Parathyroid adenoma (tissue), 2 donors: Measurements from ENCODE around the gene MAP2K6.
A peak's percentile ranks its signal among the peaks of the same experiment; 100 is the strongest.

Experiments used
- H2AFZ ChIP-seq: fragments of 300-600 bp; sonication (generic); one replicate; pipeline ENCODE4 v1.7.0; 2017; ENCODE audit warnings: antibody characterized with exemption, mild to moderate bottlenecking
- H3K27ac ChIP-seq: fragments of 300-600 bp; sonication (generic); one replicate; pipeline ENCODE4 v1.7.0; 2017
- H3K27me3 ChIP-seq: fragments of 300-600 bp; sonication (generic); one replicate; pipeline ENCODE4 v1.7.0; 2017; ENCODE audit warnings: low read length; ENCODE audit not compliant: control insufficient read depth, insufficient read depth
- H3K36me3 ChIP-seq: fragments of 300-600 bp; sonication (generic); one replicate; pipeline ENCODE4 v1.7.0; 2017; ENCODE audit warnings: low read length; ENCODE audit not compliant: control insufficient read depth, insufficient read depth
- H3K4me1 ChIP-seq: fragments of 300-600 bp; sonication (generic); one replicate; pipeline ENCODE4 v1.7.0; 2017; ENCODE audit warnings: control low read depth
- H3K4me2 ChIP-seq: fragments of 300-600 bp; sonication (generic); one replicate; pipeline ENCODE4 v1.7.0; 2017; ENCODE audit warnings: low read length
- H3K4me3 ChIP-seq: fragments of 300-600 bp; sonication (generic); one replicate; pipeline ENCODE4 v1.7.0; 2017; ENCODE audit warnings: low read depth, low read length
- H3K79me2 ChIP-seq: fragments of 300-600 bp; sonication (generic); one replicate; pipeline ENCODE4 v1.7.0; 2017; ENCODE audit warnings: control low read depth
- H3K9ac ChIP-seq: fragments of 300-600 bp; sonication (generic); one replicate; pipeline ENCODE4 v1.7.0; 2017; ENCODE audit warnings: mild to moderate bottlenecking
- H3K9me3 ChIP-seq: fragments of 300-600 bp; sonication (generic); one replicate; pipeline ENCODE4 v1.7.0; 2017; ENCODE audit warnings: low read length; ENCODE audit not compliant: control insufficient read depth
- CTCF ChIP-seq: fragments of 300-600 bp; sonication (generic); IDR thresholded peaks from one replicate; pipeline ENCODE4 v1.7.0; 2017; ENCODE audit warnings: antibody characterized with exemption, mild to moderate bottlenecking
- donor health status: primary hyperparathyroidism.

Gene MAP2K6

GRCh38 chr17:69414408-69415274 is at the start of gene MAP2K6:
TSS of gene MAP2K6 (plus strand) at chr17:69414697. CDS start at chr17:69414985, 288 bp downstream.
- no peak for TF ChIP-seq CTCF
- Histone ChIP-seq H3K4me1 (no peaks in the 10 kb centered on the region), H3K4me3 (peak within 1 kb of the TSS; percentile 69)

GRCh38 chr17:69367298-69367697 is 47.2 kb upstream of the MAP2K6 start:
- no peaks in the 10 kb centered on the region for H3K9me3 ChIP-seq
- H3K36me3 ChIP-seq: no peaks in the 10 kb centered on the region
- H3K27ac ChIP-seq: no peak overlapping the region
- no peaks in the 10 kb centered on the region for H3K27me3 ChIP-seq
- H3K9ac ChIP-seq: no peak overlapping the region
- no peak overlapping the region for H3K4me2 ChIP-seq
- no peak overlapping the region for H3K4me3 ChIP-seq
- no peaks in the 10 kb centered on the region for H3K4me1 ChIP-seq
- no peak for TF ChIP-seq CTCF
- H2AFZ ChIP-seq: no peak overlapping the region
- H3K79me2 ChIP-seq: no peaks in the 10 kb centered on the region

More at GRCh38 chr17:69414408-69415274, at the start of gene MAP2K6:
- Histone ChIP-seq H3K9me3 (no peaks in the 10 kb centered on the region), H3K36me3 (no peaks in the 10 kb centered on the region), H2AFZ (peak within 1 kb of the TSS; percentile 87), H3K27me3 (no peaks in the 10 kb centered on the region), H3K79me2 (no peaks in the 10 kb centered on the region), H3K4me2 (peak within 1 kb of the TSS; percentile 83), H3K9ac (no peak within 1 kb of the TSS), H3K27ac (peak within 1 kb of the TSS; percentile 41)

GRCh38 chr17:69373069-69373468 is 41.4 kb upstream of the MAP2K6 start:
- Histone ChIP-seq H3K4me1 (no peaks in the 10 kb centered on the region), H3K9ac (no peak overlapping the region), H2AFZ (no peak overlapping the region), H3K4me3 (no peak overlapping the region), H3K79me2 (no peaks in the 10 kb centered on the region), H3K9me3 (no peaks in the 10 kb centered on the region), H3K4me2 (no peak overlapping the region), H3K36me3 (no peaks in the 10 kb centered on the region), H3K27me3 (no peaks in the 10 kb centered on the region), H3K27ac (no peak overlapping the region)
- TF ChIP-seq CTCF: no peak

- no peak for TF ChIP-seq CTCF
- Histone ChIP-seq H3K27me3 (no peaks in the 10 kb centered on the region), H3K9me3 (no peaks in the 10 kb centered on the region), H3K9ac (no peak overlapping the region), H2AFZ (no peak overlapping the region), H3K79me2 (no peaks in the 10 kb centered on the region), H3K36me3 (no peaks in the 10 kb centered on the region), H3K4me2 (no peak overlapping the region), H3K4me1 (no peaks in the 10 kb centered on the region), H3K4me3 (no peak overlapping the region), H3K27ac (no peak overlapping the region)
These were observed 39.3 kb upstream of the MAP2K6 start for GRCh38 chr17:69375229-69375628.
